ENCODE data around the gene CRBN. TPM values are rescaled to one million over a fixed set of nuclear protein-coding genes. Genes with fewer than 3 reads are reported as not detected.
A peak's percentile ranks its signal among the peaks of the same experiment; 100 is the strongest.

Gene CRBN
- total RNA-seq, 1 donor from 2014 or later: 51.9 TPM

DNA sequence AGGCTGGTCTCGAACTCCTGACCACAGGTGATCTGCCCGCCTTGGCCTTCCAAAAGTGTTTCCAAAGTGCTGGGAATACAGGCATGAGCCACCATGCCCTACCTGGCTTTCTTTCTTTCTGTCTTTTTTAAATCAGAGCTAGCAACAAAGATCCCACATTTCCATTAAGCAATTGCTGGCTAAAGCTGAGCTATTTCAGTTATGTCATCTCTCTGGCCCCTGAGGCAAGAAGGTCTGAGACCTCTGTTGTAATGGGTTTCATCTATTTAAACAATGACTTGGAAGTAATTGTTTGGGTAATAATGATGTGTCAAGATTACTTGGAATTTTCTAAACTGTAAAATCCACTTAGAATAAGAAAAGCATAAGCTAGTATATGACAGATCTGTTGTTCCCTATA lies 30.2 kb upstream of the CRBN start:
- no peaks in the 10 kb centered on the region for H3K36me3 ChIP-seq (ENCODE audit: control insufficient read depth, insufficient read depth, low read length)
- DNase-seq (ENCODE audit: low read depth): peak; percentile 8
- TF ChIP-seq, protein P1, sequence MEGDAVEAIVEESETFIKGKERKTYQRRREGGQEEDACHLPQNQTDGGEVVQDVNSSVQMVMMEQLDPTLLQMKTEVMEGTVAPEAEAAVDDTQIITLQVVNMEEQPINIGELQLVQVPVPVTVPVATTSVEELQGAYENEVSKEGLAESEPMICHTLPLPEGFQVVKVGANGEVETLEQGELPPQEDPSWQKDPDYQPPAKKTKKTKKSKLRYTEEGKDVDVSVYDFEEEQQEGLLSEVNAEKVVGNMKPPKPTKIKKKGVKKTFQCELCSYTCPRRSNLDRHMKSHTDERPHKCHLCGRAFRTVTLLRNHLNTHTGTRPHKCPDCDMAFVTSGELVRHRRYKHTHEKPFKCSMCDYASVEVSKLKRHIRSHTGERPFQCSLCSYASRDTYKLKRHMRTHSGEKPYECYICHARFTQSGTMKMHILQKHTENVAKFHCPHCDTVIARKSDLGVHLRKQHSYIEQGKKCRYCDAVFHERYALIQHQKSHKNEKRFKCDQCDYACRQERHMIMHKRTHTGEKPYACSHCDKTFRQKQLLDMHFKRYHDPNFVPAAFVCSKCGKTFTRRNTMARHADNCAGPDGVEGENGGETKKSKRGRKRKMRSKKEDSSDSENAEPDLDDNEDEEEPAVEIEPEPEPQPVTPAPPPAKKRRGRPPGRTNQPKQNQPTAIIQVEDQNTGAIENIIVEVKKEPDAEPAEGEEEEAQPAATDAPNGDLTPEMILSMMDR (IDR thresholded peaks at IDR 0.05; ENCODE audit: insufficient read depth, low read length, severe bottlenecking): no peak
- H3K4me3 ChIP-seq (ENCODE audit: low read depth, low read length): no peak overlapping the region
- FAIRE-seq: no peak
- no peaks in the 10 kb centered on the region for H3K27me3 ChIP-seq (ENCODE audit: control insufficient read depth, insufficient read depth, low read length)

DNA sequence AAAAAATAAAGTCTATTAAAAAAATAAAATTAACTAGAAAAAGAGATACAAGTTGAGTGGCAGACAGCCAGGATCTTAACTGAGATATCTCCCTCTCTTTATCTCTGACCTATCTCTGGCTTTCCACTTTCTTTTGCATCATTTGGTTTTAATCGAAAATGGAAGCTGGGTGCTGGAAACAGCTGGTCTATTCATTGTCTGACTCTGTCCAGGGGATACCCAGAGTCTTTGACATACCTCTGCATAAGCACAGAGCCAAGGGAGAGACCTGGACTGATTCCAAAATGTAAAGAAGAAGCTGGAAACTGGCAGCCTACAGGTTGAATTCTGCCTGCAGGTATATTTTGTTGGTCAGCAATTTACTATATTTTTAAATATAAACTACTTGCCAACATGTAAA lies 29.6 kb upstream of the CRBN start:
- no peak overlapping the region for H3K4me3 ChIP-seq (ENCODE audit: low read depth, low read length)
- TF ChIP-seq, protein P1 (IDR thresholded peaks at IDR 0.05; ENCODE audit: insufficient read depth, low read length, severe bottlenecking): no peak
- no peak for FAIRE-seq
- no peak for DNase-seq (ENCODE audit: low read depth)
- no peaks in the 10 kb centered on the region for H3K36me3 ChIP-seq (ENCODE audit: control insufficient read depth, insufficient read depth, low read length)
- no peaks in the 10 kb centered on the region for H3K27me3 ChIP-seq (ENCODE audit: control insufficient read depth, insufficient read depth, low read length)

- no peak for FAIRE-seq
- Histone ChIP-seq H3K36me3 (ENCODE audit: control insufficient read depth, insufficient read depth, low read length) (no peaks in the 10 kb centered on the region), H3K4me3 (ENCODE audit: low read depth, low read length) (no peak overlapping the region), H3K27me3 (ENCODE audit: control insufficient read depth, insufficient read depth, low read length) (no peaks in the 10 kb centered on the region)
- TF ChIP-seq, protein P1 (IDR thresholded peaks at IDR 0.05; ENCODE audit: insufficient read depth, low read length, severe bottlenecking): no peak
- no peak for DNase-seq (ENCODE audit: low read depth)
Observed at GRCh38 chr3:3201611-3202010, 22.1 kb upstream of the CRBN start.

DNA sequence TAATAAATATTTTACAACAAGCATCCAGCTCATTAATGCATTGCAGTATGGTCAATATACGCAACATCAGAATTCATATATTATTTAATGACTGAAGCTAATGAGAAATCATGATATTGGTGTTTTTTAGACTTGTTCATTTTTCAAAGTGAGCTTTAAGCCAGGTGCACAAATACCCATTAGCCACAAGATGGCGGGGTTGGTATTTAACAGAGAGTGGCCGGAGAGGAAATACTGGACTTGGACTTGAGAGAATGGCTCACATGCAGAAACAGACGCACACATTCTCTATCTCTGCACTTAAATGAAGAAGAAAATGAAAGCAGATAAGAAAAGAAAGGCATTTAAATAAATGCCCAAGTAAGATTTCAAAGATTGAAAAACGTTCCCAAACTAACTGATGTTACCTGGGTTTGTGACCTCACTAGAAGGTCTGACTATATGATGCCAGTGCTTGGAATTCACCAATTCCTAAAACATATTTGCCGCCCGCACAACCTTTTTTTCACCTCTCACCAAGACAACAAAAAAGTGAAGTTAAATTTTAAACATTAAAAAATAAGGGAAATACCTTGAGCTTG lies 21.2 kb upstream of the CRBN start:
- H3K4me3 ChIP-seq (ENCODE audit: low read depth, low read length): no peak overlapping the region
- FAIRE-seq: no peak
- TF ChIP-seq, protein P1 (IDR thresholded peaks at IDR 0.05; ENCODE audit: insufficient read depth, low read length, severe bottlenecking): peak; percentile 63
- peak; percentile 59 for DNase-seq (ENCODE audit: low read depth)
- no peaks in the 10 kb centered on the region for H3K36me3 ChIP-seq (ENCODE audit: control insufficient read depth, insufficient read depth, low read length)
- no peaks in the 10 kb centered on the region for H3K27me3 ChIP-seq (ENCODE audit: control insufficient read depth, insufficient read depth, low read length)

GRCh38 chr3:3199306-3199705 lies 19.8 kb upstream of the CRBN start:
- FAIRE-seq (no peak), DNase-seq (ENCODE audit: low read depth) (no peak)
- H3K27me3 ChIP-seq (ENCODE audit: control insufficient read depth, insufficient read depth, low read length): no peaks in the 10 kb centered on the region
- no peaks in the 10 kb centered on the region for H3K36me3 ChIP-seq (ENCODE audit: control insufficient read depth, insufficient read depth, low read length)
- no peak overlapping the region for H3K4me3 ChIP-seq (ENCODE audit: low read depth, low read length)
- TF ChIP-seq, protein P1 (IDR thresholded peaks at IDR 0.05; ENCODE audit: insufficient read depth, low read length, severe bottlenecking): no peak

All from bronchial epithelial cell (primary cell).